ENCODE data around the gene NECAP2.
"Not testable (repeated sequence)": the region's sequence is repeated elsewhere in the genome, so short reads cannot be mapped to it uniquely, and the experiment has no call there.

Gene NECAP2

GRCh38 chr1:16498573-16499413 is 58.3 kb downstream of the NECAP2 start:
- peak; percentile 86 to 91 for DNase-seq

GRCh38 chr1:16500466-16500865 is 59.9 kb downstream of the NECAP2 start:
- DNase-seq: not testable (repeated sequence)

GRCh38 chr1:16500975-16501374 is 60.5 kb downstream of the NECAP2 start:
- DNase-seq: not testable (repeated sequence)

DNA sequence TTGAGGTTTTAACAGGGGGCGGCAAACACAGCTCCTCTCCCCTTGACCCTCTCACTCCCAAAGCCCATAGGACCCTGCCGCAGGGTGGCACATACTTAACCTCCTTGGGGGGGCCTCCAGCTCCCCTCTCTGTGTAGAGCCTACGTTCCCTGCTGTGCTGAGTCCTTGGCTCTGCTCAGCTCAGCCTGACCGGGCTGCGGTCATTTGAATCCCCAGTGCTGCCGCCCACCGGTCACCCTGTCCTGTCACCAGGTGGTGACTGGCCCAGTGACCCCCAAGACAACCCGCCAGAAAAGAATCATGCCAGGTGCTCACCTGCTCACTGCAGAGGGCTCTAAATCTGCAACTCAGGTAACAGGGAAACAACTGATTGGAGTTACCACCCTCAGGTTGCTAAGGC is 60.9 kb downstream of the NECAP2 start:
- DNase-seq: not testable (repeated sequence)

- DNase-seq: no peak
Observed at GRCh38 chr1:16503494-16503893, 63.0 kb downstream of the NECAP2 start.

DNA sequence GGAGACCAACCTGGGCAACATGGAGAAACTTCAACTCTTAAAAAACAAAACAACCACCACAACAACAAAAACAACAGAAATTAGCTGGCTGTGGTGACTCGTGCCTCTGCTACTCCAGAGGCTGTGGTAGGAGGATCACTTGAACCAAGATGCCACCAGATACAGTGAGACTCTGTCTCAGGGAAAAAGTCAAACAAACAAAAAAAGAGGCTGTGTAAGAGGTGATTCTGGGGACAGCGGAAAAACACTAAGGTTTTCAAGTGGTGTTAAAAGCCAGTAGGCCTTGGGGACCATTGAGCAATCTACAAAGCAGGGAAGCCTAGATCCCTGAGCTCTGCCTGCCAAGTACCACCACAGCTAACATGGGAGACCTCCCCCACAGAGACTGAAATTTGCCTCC is 65.3 kb downstream of the NECAP2 start:
- not testable (repeated sequence) for DNase-seq

GRCh38 chr1:16506364-16507136 is 66.0 kb downstream of the NECAP2 start:
- not testable (repeated sequence) for DNase-seq

GRCh38 chr1:16508861-16509445 is 68.4 kb downstream of the NECAP2 start:
- peak; percentile 17 to 28 for DNase-seq

Measured in CD4-positive, alpha-beta T cell treated with Interferon alpha-2 for 1 hour (primary cell).